AG10803 (cell line): ENCODE measurements around the gene ITCH.
"Not testable (repeated sequence)": the region's sequence is repeated elsewhere in the genome, so short reads cannot be mapped to it uniquely, and the experiment has no call there.

Source experiments
- DNase-seq: peaks from one replicate; pipeline ENCODE4 v3.0.0; 2010; ENCODE audit warnings: low read depth
- H3K4me3 ChIP-seq: 2 replicates; pipeline ENCODE4 v1.5.1; 2011; ENCODE audit warnings: mild to moderate bottlenecking, low read length, control low read depth
- CTCF ChIP-seq: conservative IDR thresholded peaks from 2 replicates; pipeline ENCODE4 v1.5.1; 2011; ENCODE audit warnings: mild to moderate bottlenecking, low read length, control low read depth, inconsistent platforms

ITCH gene

GRCh38 chr20:34324541-34324940 lies 38.5 kb upstream of the ITCH start:
- no peak for TF ChIP-seq CTCF
- H3K4me3 ChIP-seq: no peak overlapping the region
- no peak for DNase-seq

- not testable (repeated sequence) for H3K4me3 ChIP-seq, DNase-seq
Observed at GRCh38 chr20:34328207-34328606, 34.9 kb upstream of the ITCH start.

- DNase-seq: no peak
- no peak overlapping the region for H3K4me3 ChIP-seq
- no peak for TF ChIP-seq CTCF
Observed at GRCh38 chr20:34328928-34329677, 34.0 kb upstream of the ITCH start.

- not testable (repeated sequence) for H3K4me3 ChIP-seq, DNase-seq
Observed at GRCh38 chr20:34330861-34331544, 32.1 kb upstream of the ITCH start.

- no peak for TF ChIP-seq CTCF
- no peak for DNase-seq
Observed at GRCh38 chr20:34331838-34332237, 31.2 kb upstream of the ITCH start.

GRCh38 chr20:34332262-34332920 lies 30.7 kb upstream of the ITCH start:
- no peak for DNase-seq
- TF ChIP-seq CTCF: no peak
- no peak overlapping the region for H3K4me3 ChIP-seq

More at GRCh38 chr20:34331838-34332237, 31.2 kb upstream of the ITCH start:
- H3K4me3 ChIP-seq: no peak overlapping the region

GRCh38 chr20:34333786-34334185 lies 29.3 kb upstream of the ITCH start:
- no peak overlapping the region for H3K4me3 ChIP-seq
- TF ChIP-seq CTCF: no peak
- DNase-seq: no peak
